Neural cell (in vitro differentiated cells): ENCODE measurements around the gene LCOR.

ENCODE experiments used
- CTCF ChIP-seq: fragments of 450-650 bp; IDR thresholded peaks from 2 replicates; pipeline ENCODE4 v1.5.1; 2014; ENCODE audit warnings: antibody characterized with exemption, mild to moderate bottlenecking, moderate library complexity; ENCODE audit not compliant: poor library complexity, severe bottlenecking
- EZH2 ChIP-seq: fragments of 200-600, 300-800 bp; shearing (Covaris generic), sonication (generic); IDR thresholded peaks from 2 replicates; pipeline ENCODE4 v1.6.1; 2014; ENCODE audit warnings: antibody characterized with exemption, low read length, borderline replicate concordance, mild to moderate bottlenecking; ENCODE audit not compliant: insufficient read depth, poor library complexity, severe bottlenecking
- MXI1 ChIP-seq: fragments of 450-650 bp; conservative IDR thresholded peaks from 2 replicates; pipeline ENCODE4 v1.6.1; 2014; ENCODE audit warnings: antibody characterized with exemption, mild to moderate bottlenecking; ENCODE audit not compliant: poor library complexity, severe bottlenecking
- RAD21 ChIP-seq: fragments of 450-650 bp; conservative IDR thresholded peaks from 2 replicates; pipeline ENCODE4 v1.6.1; 2014; ENCODE audit warnings: antibody characterized with exemption, mild to moderate bottlenecking, moderate library complexity
- TAF1 ChIP-seq: IDR thresholded peaks from 2 replicates; pipeline ENCODE4 v1.6.1; 2012; ENCODE audit warnings: low read depth

GRCh38 chr10:96850113-96850512 lies 18.0 kb downstream of the LCOR start:
- TF ChIP-seq RAD21 = no peak
- TF ChIP-seq EZH2 = no peak
- TF ChIP-seq CTCF = no peak
- TF ChIP-seq MXI1 = no peak
- no peak for TF ChIP-seq TAF1
